HEK293T (cell line): Measurements from ENCODE around the gene SCAP.

Source experiments
- FOXM1 ChIP-seq: fragments of 450-650 bp; IDR thresholded peaks from 2 replicates; pipeline ENCODE4 v1.6.1; 2017; ENCODE audit warnings: mild to moderate bottlenecking, borderline replicate concordance
- SUZ12 ChIP-seq: fragments of 450-650 bp; IDR thresholded peaks from 2 replicates; pipeline ENCODE4 v1.6.1; 2016; ENCODE audit warnings: mild to moderate bottlenecking

GRCh38 chr3:47376393-47376792, 99.3 kb downstream of the SCAP start:
- TF ChIP-seq FOXM1 (no peak), SUZ12 (no peak)
